ENCODE data around the gene RNF213.

The RNF213 gene

DNA sequence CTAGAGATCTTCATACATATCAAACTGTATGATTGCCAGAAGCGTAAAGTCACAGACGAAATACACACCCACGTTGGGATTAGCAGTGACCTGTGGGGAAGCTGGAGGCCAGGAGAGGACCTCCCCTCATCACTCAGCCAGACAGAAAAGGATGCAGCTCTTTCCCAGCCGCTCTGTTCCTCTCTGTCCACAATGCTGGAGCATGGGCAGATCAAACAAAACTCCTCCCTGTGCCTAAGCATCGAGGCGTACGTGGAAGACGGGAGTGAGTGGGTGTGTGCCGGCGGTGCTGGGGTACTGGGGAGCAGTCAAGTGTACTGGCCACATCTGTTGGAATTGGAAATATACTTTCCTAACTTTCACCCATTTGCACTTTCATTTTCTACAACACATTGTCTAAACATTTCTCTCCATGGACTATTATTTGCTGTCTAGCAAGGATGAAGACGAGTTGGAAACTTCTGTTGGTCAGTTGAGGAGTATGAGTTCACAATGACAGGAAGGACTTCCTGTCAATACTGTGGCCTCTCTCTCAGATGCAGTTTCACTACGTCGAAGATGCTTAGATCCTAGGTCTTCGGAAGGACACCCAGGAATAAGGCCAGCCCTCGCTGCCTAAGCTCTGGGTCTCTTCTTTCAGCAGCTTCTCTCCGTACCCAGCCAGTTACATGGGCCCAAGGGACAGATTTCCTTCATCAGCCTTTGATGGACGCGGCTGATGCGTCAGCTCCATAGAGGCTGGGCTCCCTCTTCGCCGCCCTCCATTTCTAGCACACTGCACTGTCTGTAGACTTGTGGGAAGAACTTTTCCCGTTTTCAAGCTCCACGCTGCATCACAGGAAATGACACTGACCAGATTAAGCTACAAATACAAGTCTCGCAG lies 123.7 kb downstream of the RNF213 start:
- no peak for DNase-seq (ENCODE audit: low read depth, low spot score)
- no peak overlapping the region for H3K4me3 ChIP-seq (ENCODE audit: low read depth, low read length)
- in situ Hi-C loops (cut with HindIII; ENCODE audit: low sequenced_read_pairs), result no loop called here
- TF ChIP-seq, protein P1, sequence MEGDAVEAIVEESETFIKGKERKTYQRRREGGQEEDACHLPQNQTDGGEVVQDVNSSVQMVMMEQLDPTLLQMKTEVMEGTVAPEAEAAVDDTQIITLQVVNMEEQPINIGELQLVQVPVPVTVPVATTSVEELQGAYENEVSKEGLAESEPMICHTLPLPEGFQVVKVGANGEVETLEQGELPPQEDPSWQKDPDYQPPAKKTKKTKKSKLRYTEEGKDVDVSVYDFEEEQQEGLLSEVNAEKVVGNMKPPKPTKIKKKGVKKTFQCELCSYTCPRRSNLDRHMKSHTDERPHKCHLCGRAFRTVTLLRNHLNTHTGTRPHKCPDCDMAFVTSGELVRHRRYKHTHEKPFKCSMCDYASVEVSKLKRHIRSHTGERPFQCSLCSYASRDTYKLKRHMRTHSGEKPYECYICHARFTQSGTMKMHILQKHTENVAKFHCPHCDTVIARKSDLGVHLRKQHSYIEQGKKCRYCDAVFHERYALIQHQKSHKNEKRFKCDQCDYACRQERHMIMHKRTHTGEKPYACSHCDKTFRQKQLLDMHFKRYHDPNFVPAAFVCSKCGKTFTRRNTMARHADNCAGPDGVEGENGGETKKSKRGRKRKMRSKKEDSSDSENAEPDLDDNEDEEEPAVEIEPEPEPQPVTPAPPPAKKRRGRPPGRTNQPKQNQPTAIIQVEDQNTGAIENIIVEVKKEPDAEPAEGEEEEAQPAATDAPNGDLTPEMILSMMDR (IDR thresholded peaks at IDR 0.05; ENCODE audit: low read depth, low read length), result no peak

DNA sequence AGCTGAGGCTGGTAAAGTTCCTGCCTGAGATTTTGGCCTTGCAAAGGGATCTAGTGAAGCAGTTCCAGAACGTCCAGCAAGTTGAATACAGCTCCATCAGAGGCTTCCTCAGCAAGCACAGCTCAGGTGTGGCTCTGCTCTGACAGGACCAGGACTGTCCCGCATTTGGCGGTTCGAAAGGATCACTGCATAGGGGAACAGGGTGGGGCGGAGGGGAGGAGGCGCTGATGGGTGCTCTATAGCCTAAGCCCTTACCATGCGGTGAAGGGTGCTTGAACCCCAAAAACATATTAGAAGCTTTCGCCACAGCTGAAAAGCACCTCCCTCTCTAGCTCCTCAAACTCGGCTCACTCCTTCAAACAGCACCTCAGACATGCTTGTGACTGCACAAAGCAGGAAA lies 124.4 kb downstream of the RNF213 start:
- H3K4me3 ChIP-seq (ENCODE audit: low read depth, low read length), result no peak overlapping the region
- DNase-seq (ENCODE audit: low read depth, low spot score), result no peak
- TF ChIP-seq, protein P1 (IDR thresholded peaks at IDR 0.05; ENCODE audit: low read depth, low read length), result no peak
- in situ Hi-C loops (cut with HindIII; ENCODE audit: low sequenced_read_pairs), result no loop called here

DNA sequence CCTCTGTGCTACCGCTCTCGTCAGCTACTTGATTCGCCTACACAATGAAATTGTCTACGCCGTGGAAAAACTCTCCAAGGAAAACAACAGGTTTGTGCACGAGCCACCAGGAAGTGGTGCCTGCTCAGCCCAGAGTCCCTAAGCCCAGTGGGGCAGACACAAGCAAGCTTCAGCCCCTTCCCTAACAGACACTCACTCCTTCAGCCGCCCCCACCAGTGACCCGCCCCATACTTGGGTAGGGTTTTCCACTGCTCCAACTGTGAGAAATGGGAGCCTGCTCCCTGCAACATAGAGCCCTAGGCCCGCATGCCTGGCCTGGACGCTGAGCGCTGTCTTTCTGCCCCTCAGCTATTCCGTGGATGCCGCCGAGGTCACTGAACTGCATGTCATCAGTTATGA lies 125.7 kb downstream of the RNF213 start:
- in situ Hi-C loops (cut with HindIII; ENCODE audit: low sequenced_read_pairs), result no loop called here
- TF ChIP-seq, protein P1 (IDR thresholded peaks at IDR 0.05; ENCODE audit: low read depth, low read length), result no peak
- no peak for DNase-seq (ENCODE audit: low read depth, low spot score)
- no peak overlapping the region for H3K4me3 ChIP-seq (ENCODE audit: low read depth, low read length)

DNA sequence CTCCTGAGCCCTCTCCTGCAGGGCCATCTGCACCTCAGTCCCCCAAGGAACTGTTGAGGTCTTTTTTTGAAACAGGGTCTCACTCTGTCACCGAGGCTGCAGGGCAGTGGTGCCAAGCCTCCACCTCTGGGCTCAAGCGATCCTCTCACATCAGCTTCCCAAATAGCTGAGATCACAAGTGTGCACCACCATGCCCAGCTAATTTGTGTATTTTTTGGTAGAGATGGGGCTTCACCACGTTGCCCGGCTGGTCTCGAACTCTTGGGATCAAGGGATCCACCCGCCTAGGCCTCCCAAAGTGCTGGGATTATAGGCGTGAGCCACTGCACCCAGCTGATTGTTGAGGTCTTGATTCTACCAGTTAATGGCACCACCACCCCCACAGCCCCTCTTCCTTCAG lies 126.4 kb downstream of the RNF213 start:
- no peak overlapping the region for H3K4me3 ChIP-seq (ENCODE audit: low read depth, low read length)
- DNase-seq (ENCODE audit: low read depth, low spot score), result no peak
- TF ChIP-seq, protein P1 (IDR thresholded peaks at IDR 0.05; ENCODE audit: low read depth, low read length), result no peak
- in situ Hi-C loops (cut with HindIII; ENCODE audit: low sequenced_read_pairs), result no loop called here

DNA sequence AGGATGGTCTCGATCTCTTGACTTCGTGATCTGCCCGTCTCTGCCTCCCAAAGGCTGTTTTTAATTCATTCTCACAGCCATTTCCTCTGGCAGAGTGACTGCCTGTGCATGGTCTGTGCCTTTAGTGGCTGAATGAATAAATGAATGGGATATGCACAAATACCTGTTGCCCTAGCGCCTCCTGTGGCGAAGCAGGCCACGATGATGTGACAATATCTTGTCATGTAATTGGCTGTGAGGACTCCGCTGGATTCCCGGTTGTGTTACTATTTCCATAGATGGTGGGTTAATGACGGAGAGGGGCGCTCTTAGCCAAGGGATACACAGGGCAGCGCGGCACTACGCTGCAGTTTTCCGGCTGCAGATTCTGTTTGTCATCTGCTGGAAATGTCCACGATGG lies 127.5 kb downstream of the RNF213 start:
- TF ChIP-seq, protein P1 (IDR thresholded peaks at IDR 0.05; ENCODE audit: low read depth, low read length), result no peak
- H3K4me3 ChIP-seq (ENCODE audit: low read depth, low read length), result no peak overlapping the region
- DNase-seq (ENCODE audit: low read depth, low spot score), result no peak
- in situ Hi-C loops (cut with HindIII; ENCODE audit: low sequenced_read_pairs), result no loop called here

DNA sequence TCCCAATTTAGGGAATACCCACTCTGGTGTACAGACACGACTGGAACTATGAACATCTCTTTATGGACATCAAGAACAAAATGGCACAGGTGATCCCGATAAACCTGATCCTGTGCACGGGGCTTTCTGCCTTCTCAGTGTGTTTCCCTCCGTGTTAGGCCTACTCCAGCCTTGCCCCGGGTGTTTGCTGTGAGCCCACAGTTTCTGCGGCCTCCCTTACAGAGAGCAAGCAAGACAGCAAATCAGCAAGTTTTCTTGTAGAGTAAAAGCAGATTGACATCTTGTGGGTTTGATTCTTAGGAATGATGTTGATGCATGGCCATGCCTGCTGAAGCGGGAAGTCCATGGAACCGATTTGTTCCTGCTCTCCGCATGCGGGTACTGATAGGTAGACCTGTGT lies 127.9 kb downstream of the RNF213 start:
- TF ChIP-seq, protein P1 (IDR thresholded peaks at IDR 0.05; ENCODE audit: low read depth, low read length), result no peak
- no peak for DNase-seq (ENCODE audit: low read depth, low spot score)
- no peak overlapping the region for H3K4me3 ChIP-seq (ENCODE audit: low read depth, low read length)
- in situ Hi-C loops (cut with HindIII; ENCODE audit: low sequenced_read_pairs), result no loop called here

Measured in astrocyte of the spinal cord (primary cell).